GM12891 (cell line): ENCODE data around the gene PITRM1.

Experiments used
- POLR2A ChIP-seq: IDR thresholded peaks from 2 replicates; pipeline ENCODE4 v1.6.1; 2011; ENCODE audit warnings: low read depth, low read length, control low read depth
- POLR2AphosphoS5 ChIP-seq: IDR thresholded peaks from 2 replicates; pipeline ENCODE4 v1.6.1; 2011; ENCODE audit warnings: low read depth, low read length, control low read depth
- POU2F2 ChIP-seq: IDR thresholded peaks from 2 replicates; pipeline ENCODE4 v1.6.1; 2011; ENCODE audit warnings: low read depth, mild to moderate bottlenecking, control low read depth, low read length, moderate library complexity
- SPI1 ChIP-seq: IDR thresholded peaks from 2 replicates; pipeline ENCODE4 v1.6.1; 2011; ENCODE audit warnings: low read depth, low read length, control low read depth
- TAF1 ChIP-seq: IDR thresholded peaks from 2 replicates; pipeline ENCODE4 v1.6.1; 2011; ENCODE audit warnings: low read depth, low read length, control low read depth

- TF ChIP-seq POLR2AphosphoS5 (no peak), POLR2A (no peak), POU2F2 (no peak), TAF1 (no peak), SPI1 (no peak)
These were observed 48.3 kb upstream of the PITRM1 start for GRCh38 chr10:3220853-3221252.
